ENCODE data around the gene GUCD1. TPM values are rescaled to one million over a fixed set of nuclear protein-coding genes. Genes with fewer than 3 reads are reported as not detected.
A peak's percentile ranks its signal among the peaks of the same experiment; 100 is the strongest.

GUCD1 gene
- total and polyA plus RNA-seq, 2 of the 13 experiments (the other 11 are each of a cell fraction or from before 2014, with no cell fraction given), result 128 to 245 TPM

DNA sequence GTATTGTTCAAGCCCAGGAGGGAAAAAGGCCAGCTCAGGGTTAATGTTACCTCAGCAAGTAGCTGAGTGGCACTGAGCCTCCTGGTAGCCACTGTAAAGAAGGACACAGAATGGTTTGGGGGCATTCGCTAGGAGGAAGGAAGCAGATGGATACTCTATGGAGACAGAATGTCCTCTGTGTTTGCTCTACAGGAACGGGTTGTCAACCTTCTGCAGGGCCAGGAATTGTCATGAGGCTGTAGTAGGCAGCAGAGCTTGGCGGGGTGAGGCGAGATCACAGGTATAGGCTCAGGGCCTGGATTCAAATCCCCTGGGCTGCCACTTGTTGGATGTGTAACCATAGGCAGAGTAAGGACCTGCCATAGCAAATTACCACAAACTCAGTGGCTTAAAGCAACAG lies 40.9 kb upstream of the GUCD1 start:
- in situ Hi-C loops (cut with HindIII; ENCODE audit: extremely low pct_ligation_motif_present, low pct_unique_long_range_greater_than_20kb) (no loop called here), intact Hi-C loops (cut with micrococcal nuclease; ENCODE audit: unreplicated experiment) (no loop called here)
- CTCF ChIA-PET (ENCODE audit: low intra/inter-chr PET ratio, low total read pairs), result no interaction called here
- no peak overlapping the region for H3K4me2 ChIP-seq (ENCODE audit: low read depth, low read length)
- peaks cover 10% of the 10 kb centered on the region for H3K79me2 ChIP-seq (ENCODE audit: insufficient read depth, low read length)
- no peaks in the 10 kb centered on the region for H3K9me3 ChIP-seq (ENCODE audit: low read length)
- WGBS (ENCODE audit: low lambda C conversion rate), result 93% methylated on average over 4 of the region's 4 CpGs
- H2AFZ ChIP-seq (ENCODE audit: low read length), result no peak overlapping the region
- H3K36me3 ChIP-seq (replicated peaks in 1 of 2; ENCODE audit: control insufficient read depth in 1 of 2, insufficient read depth in 2 of 2, low read length in 2 of 2), result no peaks in the 10 kb centered on the region
- H3K9ac ChIP-seq (ENCODE audit: insufficient read depth, low read depth, low read length), result no peak overlapping the region
- peaks cover 68% of the 10 kb centered on the region for H3K4me1 ChIP-seq (ENCODE audit: insufficient read depth, low read length)
- H3K27me3 ChIP-seq (ENCODE audit: control insufficient read depth in 1 of 2, insufficient read depth in 2 of 2, low read length in 2 of 2), result no peaks in the 10 kb centered on the region; a peak in 1 of 5 replicates
- peak overlapping the region; percentile 97 for H3K27ac ChIP-seq (ENCODE audit: extremely low read length, insufficient read depth, low read length)
- H4K20me1 ChIP-seq (ENCODE audit: insufficient read depth, low read length), result no peaks in the 10 kb centered on the region
- TF ChIP-seq FOXC1 (CRISPR knock-in tag; IDR thresholded peaks at IDR 0.05; ENCODE audit: borderline replicate concordance), result no peak
- TF ChIP-seq ZNF33A (CRISPR knock-in tag; IDR thresholded peaks at IDR 0.05; ENCODE audit: borderline replicate concordance), result no peak
- no peak for TF ChIP-seq XBP1 (CRISPR knock-in tag; IDR thresholded peaks at IDR 0.05)
- TF ChIP-seq MAFG (CRISPR knock-in tag; IDR thresholded peaks at IDR 0.05), result no peak
- no peak for TF ChIP-seq NCOA5 (CRISPR knock-in tag; IDR thresholded peaks at IDR 0.05)
- no peak for TF ChIP-seq BHLHE40 (IDR thresholded peaks at IDR 0.05; ENCODE audit: low read length)
- TF ChIP-seq SP2 (CRISPR knock-in tag; IDR thresholded peaks at IDR 0.05), result no peak
- DNase-seq (ENCODE audit: low spot score), result no peak
- FAIRE-seq, result no peak
- POLR2A ChIA-PET, result interaction anchor here (5.2 to 5.7 kb wide), 2 partner anchors 12 to 41 kb away, joined by 67 to 69 read pairs; partner anchors contain the start of genes GUCD1 and SNRPD3
- ATAC-seq, result no peak
- BruUV-seq (replicated peaks), result no TSS peak
- H3K4me3 ChIP-seq (replicated peaks in 1 of 3; ENCODE audit: insufficient read depth in 1 of 3, low read depth in 2 of 3, low read length in 3 of 3), result no peak overlapping the region

- Histone ChIP-seq H3K4me2 (ENCODE audit: low read depth, low read length) (no peak overlapping the region), H3K27me3 (ENCODE audit: control insufficient read depth in 1 of 2, insufficient read depth in 2 of 2, low read length in 2 of 2) (no peaks in the 10 kb centered on the region; a peak in 1 of 5 replicates), H3K79me2 (ENCODE audit: insufficient read depth, low read length) (peaks cover 10% of the 10 kb centered on the region), H3K9me3 (ENCODE audit: low read length) (no peaks in the 10 kb centered on the region), H3K9ac (ENCODE audit: insufficient read depth, low read depth, low read length) (0 out of 2 replicates have a peak overlapping the region, but pooled peaks have one; percentile 11), H4K20me1 (ENCODE audit: insufficient read depth, low read length) (no peaks in the 10 kb centered on the region), H3K36me3 (replicated peaks in 1 of 2; ENCODE audit: control insufficient read depth in 1 of 2, insufficient read depth in 2 of 2, low read length in 2 of 2) (no peaks in the 10 kb centered on the region), H3K4me3 (replicated peaks in 1 of 3; ENCODE audit: insufficient read depth in 1 of 3, low read depth in 2 of 3, low read length in 3 of 3) (no peak overlapping the region), H3K4me1 (ENCODE audit: insufficient read depth, low read length) (peaks cover 67% of the 10 kb centered on the region), H2AFZ (ENCODE audit: low read length) (no peak overlapping the region), H3K27ac (ENCODE audit: extremely low read length, insufficient read depth, low read length) (peak overlapping the region; percentile 97)
- WGBS (ENCODE audit: low lambda C conversion rate), result 100% methylated on average over 1 of the region's 6 CpGs
- ATAC-seq (no peak), DNase-seq (ENCODE audit: low spot score) (no peak), FAIRE-seq (no peak)
- in situ Hi-C loops (cut with HindIII; ENCODE audit: extremely low pct_ligation_motif_present, low pct_unique_long_range_greater_than_20kb) (no loop called here), intact Hi-C loops (cut with micrococcal nuclease; ENCODE audit: unreplicated experiment) (no loop called here)
- no TSS peak for BruUV-seq (replicated peaks)
- CTCF ChIA-PET (ENCODE audit: low intra/inter-chr PET ratio, low total read pairs), result no interaction called here
- TF ChIP-seq MAZ (IDR thresholded peaks at IDR 0.05; ENCODE audit: borderline replicate concordance, low read depth, low read length) (no peak), MAZ (CRISPR knock-in tag; IDR thresholded peaks at IDR 0.05; ENCODE audit: low read depth) (no peak), ZBTB38 (CRISPR knock-in tag; IDR thresholded peaks at IDR 0.05) (0 out of 2 replicates have a peak, but pooled peaks have one; percentile 3), DNMT3B (CRISPR knock-in tag; conservative IDR thresholded peaks at IDR 0.05) (no peak), GABPA (IDR thresholded peaks at IDR 0.05; ENCODE audit: low read depth, low read length) (no peak), GABPA (CRISPR knock-in tag; IDR thresholded peaks at IDR 0.05; ENCODE audit: low read depth) (no peak), HOXD1 (CRISPR knock-in tag; IDR thresholded peaks at IDR 0.05) (no peak), MYC (CRISPR knock-in tag; IDR thresholded peaks at IDR 0.05; ENCODE audit: borderline replicate concordance) (no peak), ZEB1 (IDR thresholded peaks at IDR 0.05; ENCODE audit: insufficient replicate concordance, low read depth) (no peak), HOXA9 (CRISPR knock-in tag; IDR thresholded peaks at IDR 0.05; ENCODE audit: borderline replicate concordance) (no peak), NCOA5 (CRISPR knock-in tag; IDR thresholded peaks at IDR 0.05) (no peak)
- POLR2A ChIA-PET, result interaction anchor here (3.2 to 5.7 kb wide), 5 partner anchors 7 to 44 kb away, joined by 34 to 76 read pairs (median 67); partner anchors contain the start of genes GGT1, GUCD1 and SNRPD3
Observed at GRCh38 chr22:24595228-24595627, 40.3 kb upstream of the GUCD1 start.
